Suprapubic skin (tissue), 3 donors: ENCODE results near the gene POLR1D.

Experiments used
- CTCF ChIP-seq, 2 donors: fragments of 200-600 bp in 1 of 2; fragments of 450-650 bp in 1 of 2; sonication (generic) in 1 of 2; IDR thresholded peaks; one replicate each; pipeline ENCODE4 v1.5.1; 2016 to 2019; ENCODE audit warnings: antibody characterized with exemption in 2 of 2, mild to moderate bottlenecking in 1 of 2, moderate library complexity in 1 of 2
- EP300 ChIP-seq: sonication (generic); formaldehyde crosslinking; IDR thresholded peaks from one replicate; pipeline ENCODE4 v1.6.1; 2017; ENCODE audit warnings: antibody characterized with exemption
- POLR2A ChIP-seq, 2 donors: fragments of 450-650 bp; IDR thresholded peaks; one replicate each; pipeline ENCODE4 v1.6.1; 2017; ENCODE audit warnings: antibody characterized with exemption in 2 of 2, mild to moderate bottlenecking in 2 of 2, moderate library complexity in 2 of 2

GRCh38 chr13:27601208-27601607, 20.5 kb upstream of the POLR1D start:
- TF ChIP-seq CTCF (IDR thresholded peaks at IDR 0.05): no peak
- TF ChIP-seq EP300: no peak
- TF ChIP-seq POLR2A (IDR thresholded peaks at IDR 0.05): no peak
